Gastrocnemius medialis (tissue), 4 donors: ENCODE results near the gene PAX8. TPM values are rescaled to one million over a fixed set of nuclear protein-coding genes. Genes with fewer than 3 reads are reported as not detected.

Experiments
- ATAC-seq, 2 donors: fragments of 150-250 bp; one replicate each; pipeline ENCODE4 v1.9.1; 2016
- DNase-seq, 2 donors: peaks; one replicate each; pipeline ENCODE4 v3.0.0-alpha.2; 2019
- H3K27ac ChIP-seq, 4 donors: fragments of 200-600 bp; sonication (generic); 1 replicate in 1 of 4; 2 replicates in 3 of 4; pipeline ENCODE4 v1.5.1; 2016 to 2018; ENCODE audit warnings: mild to moderate bottlenecking in 2 of 4, moderate library complexity in 1 of 4
- H3K27me3 ChIP-seq, 3 donors: fragments of 200-600 bp; sonication (generic) in 2 of 3; 1 replicate in 1 of 3; 2 replicates in 2 of 3; pipeline versions ENCODE4 v1.5.1 to v1.6.0; 2016 to 2019; ENCODE audit warnings: mild to moderate bottlenecking in 1 of 3, moderate library complexity in 1 of 3
- H3K36me3 ChIP-seq, 2 donors: fragments of 200-600 bp; sonication (generic) in 1 of 2; one replicate each; pipeline ENCODE4 v1.5.1; 2017 to 2018
- H3K4me1 ChIP-seq, 2 donors: fragments of 200-600 bp; sonication (generic) in 1 of 2; one replicate each; pipeline ENCODE4 v1.5.1; 2016 to 2017; ENCODE audit warnings: mild to moderate bottlenecking in 2 of 2
- H3K4me3 ChIP-seq, 4 donors: fragments of 200-600 bp; sonication (generic) in 3 of 4; 1 replicate in 1 of 4; 2 replicates in 3 of 4; pipeline ENCODE4 v1.5.1; 2016 to 2019; ENCODE audit warnings: mild to moderate bottlenecking in 2 of 4
- H3K9me3 ChIP-seq, 3 donors: fragments of 200-600 bp; sonication (generic) in 2 of 3; 1 replicate in 1 of 3; 2 replicates in 2 of 3; pipeline ENCODE4 v1.5.1; 2016 to 2019
- CTCF ChIP-seq, 5 experiments: fragments of 450-650 bp in 3 of 5; fragments of 200-600 bp in 2 of 5; sonication (generic) in 2 of 5; IDR thresholded peaks in 4 of 5; conservative IDR thresholded peaks in 1 of 5; 1 replicate in 4 of 5; 2 replicates in 1 of 5; pipeline ENCODE4 v1.5.1; 2016 to 2019; ENCODE audit warnings: antibody characterized with exemption in 5 of 5, mild to moderate bottlenecking in 3 of 5, moderate library complexity in 3 of 5
- POLR2A ChIP-seq, 2 donors: fragments of 450-650 bp; IDR thresholded peaks; one replicate each; pipeline ENCODE4 v1.6.1; 2017; ENCODE audit warnings: antibody characterized with exemption in 2 of 2, mild to moderate bottlenecking in 2 of 2, moderate library complexity in 2 of 2
- in situ Hi-C, 4 donors: fragments of 200-750 bp; cut with MboI; loops; one replicate each; pipeline versions ENCODE4 v1.15.0 to v1.8.0; 2017; ENCODE audit warnings: low sequenced_read_pairs in 4 of 4
- intact Hi-C: fragments of 100-400 bp; cut with DNase I; formaldehyde crosslinking; loops from one replicate; pipeline ENCODE4 v1.15.1; 2023; ENCODE audit warnings: low total_unique reads
- total RNA-seq, 4 donors: library from RNA; depleted of rRNA; stranded (reverse); fragments of >200 nt; gene quantifications; one replicate each; pipeline versions ENCODE4 v1.1.0 to v1.2.3, GENCODE V29; 2016

PAX8 gene
- total RNA-seq, 4 donors from 2014 or later, result 0.27 to 8.7 (median 2.1) TPM

GRCh38 chr2:113175042-113175628 is 103.6 kb downstream of the PAX8 start:
- TF ChIP-seq POLR2A (IDR thresholded peaks at IDR 0.05) (no peak), CTCF (IDR thresholded peaks at IDR 0.05 in 4 of 5, conservative IDR thresholded peaks at IDR 0.05 in 1 of 5) (no peak)
- H3K4me3 ChIP-seq, result no peak overlapping the region
- no peak for ATAC-seq

GRCh38 chr2:113174376-113174750 is 104.4 kb downstream of the PAX8 start:
- Histone ChIP-seq H3K27ac (no peak overlapping the region), H3K4me1 (no peaks in the 10 kb centered on the region), H3K36me3 (no peaks in the 10 kb centered on the region), H3K9me3 (no peaks in the 10 kb centered on the region), H3K4me3 (peak overlapping the region in 1 of 4 donors; percentile 24), H3K27me3 (no peaks in the 10 kb centered on the region)
- DNase-seq (no peak), ATAC-seq (no peak)
- no peak for TF ChIP-seq POLR2A (IDR thresholded peaks at IDR 0.05)
- no peak for TF ChIP-seq CTCF (IDR thresholded peaks at IDR 0.05 in 4 of 5, conservative IDR thresholded peaks at IDR 0.05 in 1 of 5)
- in situ Hi-C loops, result no loop called here
- intact Hi-C loops, result no loop called here

More at GRCh38 chr2:113175042-113175628, 103.6 kb downstream of the PAX8 start:
- no peak overlapping the region for H3K27ac ChIP-seq
- H3K36me3 ChIP-seq, result no peaks in the 10 kb centered on the region
- no peaks in the 10 kb centered on the region for H3K4me1 ChIP-seq
- in situ Hi-C loops, result no loop called here
- H3K9me3 ChIP-seq, result no peaks in the 10 kb centered on the region
- H3K27me3 ChIP-seq, result no peaks in the 10 kb centered on the region
- intact Hi-C loops, result no loop called here
- no peak for DNase-seq

GRCh38 chr2:113173542-113174375 is 105.0 kb downstream of the PAX8 start, which contains the start of gene PSD4:
PSD4 (plus strand) TSS chr2:113173971; CDS start chr2:113182457, 8,486 bp downstream.
- TF ChIP-seq POLR2A (IDR thresholded peaks at IDR 0.05), result no peak
- TF ChIP-seq CTCF (IDR thresholded peaks at IDR 0.05 in 4 of 5, conservative IDR thresholded peaks at IDR 0.05 in 1 of 5), result no peak
- DNase-seq, result peak; percentile 23 to 37
- in situ Hi-C loops, result no loop called here
- Histone ChIP-seq H3K27me3 (no peaks in the 10 kb centered on the region), H3K4me1 (no peaks in the 10 kb centered on the region), H3K27ac (no peak within 1 kb of the TSS), H3K4me3 (peak within 1 kb of the TSS in 1 of 4 donors; percentile 24), H3K9me3 (no peaks in the 10 kb centered on the region), H3K36me3 (no peaks in the 10 kb centered on the region)
- no peak for ATAC-seq
- intact Hi-C loops, result no loop called here

- Histone ChIP-seq H3K36me3 (no peaks in the 10 kb centered on the region), H3K4me3 (no peak overlapping the region), H3K4me1 (no peaks in the 10 kb centered on the region), H3K27me3 (no peaks in the 10 kb centered on the region), H3K9me3 (no peaks in the 10 kb centered on the region), H3K27ac (no peak overlapping the region)
- in situ Hi-C loops, result no loop called here
- ATAC-seq (no peak), DNase-seq (no peak)
- TF ChIP-seq CTCF (IDR thresholded peaks at IDR 0.05 in 4 of 5, conservative IDR thresholded peaks at IDR 0.05 in 1 of 5) (no peak), POLR2A (IDR thresholded peaks at IDR 0.05) (no peak)
- intact Hi-C loops, result no loop called here
These were observed 105.8 kb downstream of the PAX8 start for GRCh38 chr2:113172721-113173541.
